ENCODE results near the gene OGT. TPM values are rescaled to one million over a fixed set of nuclear protein-coding genes. Genes with fewer than 3 reads are reported as not detected.

OGT gene
- total RNA-seq, 1 experiment from 2014 or later = 143 TPM

GRCh38 chrX:71621603-71622002 is 88.7 kb downstream of the OGT start:
- intact Hi-C loops (cut with micrococcal nuclease) = no loop called here
- H3K4me1 ChIP-seq (ENCODE audit: control insufficient read depth in 1 of 2, insufficient read depth in 2 of 2, low read length in 2 of 2) = peaks cover 9 to 19% of the 10 kb centered on the region in 2 experiments
- no TSS peak for BruUV-seq (replicated peaks)
- no peaks in the 10 kb centered on the region for H3K9me2 ChIP-seq (ENCODE audit: insufficient read depth)
- H3K4me3 ChIP-seq (replicated peaks in 1 of 2; ENCODE audit: low read depth in 1 of 2, low read length in 2 of 2) = no peak overlapping the region
- H3K27me3 ChIP-seq (ENCODE audit: insufficient read depth, low read length) = no peaks in the 10 kb centered on the region
- RAD21 ChIA-PET (ENCODE audit: low non-redundant PET in 1 of 2, low total read pairs in 2 of 2, uncharacterized antibody in 2 of 2, unreplicated experiment in 2 of 2) = no interaction called here
- POLR2A ChIA-PET = interaction anchor here (0.7 kb wide), 1 partner anchor 11 kb away, joined by 5 read pairs; no protein-coding TSS in a partner anchor
- no peak for ATAC-seq
- H3K9ac ChIP-seq (ENCODE audit: low read length) = no peak overlapping the region
- TF ChIP-seq FOSL1 (IDR thresholded peaks at IDR 0.05; ENCODE audit: low read depth) (no peak), CBX3 (IDR thresholded peaks at IDR 0.05; ENCODE audit: low read depth) (no peak), CEBPB (IDR thresholded peaks at IDR 0.05; ENCODE audit: low read depth) (no peak), SIN3A (IDR thresholded peaks at IDR 0.05; ENCODE audit: low read depth) (no peak), JUND (IDR thresholded peaks at IDR 0.05) (no peak), YY1 (IDR thresholded peaks at IDR 0.05; ENCODE audit: extremely low read depth, insufficient replicate concordance, low read depth, low read length) (no peak), ZNF274 (IDR thresholded peaks at IDR 0.05; ENCODE audit: low read depth, low read length) (no peak), EZH2 (IDR thresholded peaks at IDR 0.05) (no peak), POLR2A (IDR thresholded peaks at IDR 0.05; ENCODE audit: borderline replicate concordance, extremely low read depth, insufficient read depth, insufficient read length) (no peak), ELF1 (IDR thresholded peaks at IDR 0.05; ENCODE audit: borderline replicate concordance, low read depth) (no peak), ZFX (IDR thresholded peaks at IDR 0.05) (no peak), ATF3 (IDR thresholded peaks at IDR 0.05) (no peak), SP1 (IDR thresholded peaks at IDR 0.05; ENCODE audit: low read depth) (no peak), REST (IDR thresholded peaks at IDR 0.05; ENCODE audit: low read depth) (no peak), POLR2AphosphoS5 (IDR thresholded peaks at IDR 0.05; ENCODE audit: low read depth, low read length) (no peak), CTCF (IDR thresholded peaks at IDR 0.05 in 2 of 3, conservative IDR thresholded peaks at IDR 0.05 in 1 of 3; ENCODE audit: borderline replicate concordance in 1 of 3, insufficient read depth in 1 of 3, low read depth in 2 of 3, low read length in 2 of 3) (no peak), EGR1 (IDR thresholded peaks at IDR 0.05; ENCODE audit: low read depth) (no peak), TCF7L2 (IDR thresholded peaks at IDR 0.05; ENCODE audit: borderline replicate concordance, extremely low read depth, insufficient read depth, insufficient read length) (no peak), EZH2phosphoT487 (IDR thresholded peaks at IDR 0.05; ENCODE audit: borderline replicate concordance) (no peak), MAX (IDR thresholded peaks at IDR 0.05) (no peak)
- no peak overlapping the region for H3K4me2 ChIP-seq (ENCODE audit: low read length)
- no peaks in the 10 kb centered on the region for H3K36me3 ChIP-seq (ENCODE audit: control insufficient read depth in 1 of 2, insufficient read depth in 2 of 2, low read length in 2 of 2)
- H2AFZ ChIP-seq (ENCODE audit: low read depth, low read length, poor library complexity, severe bottlenecking) = no peak overlapping the region
- DNase-seq (ENCODE audit: low read depth, low spot score) = no peak
- no peaks in the 10 kb centered on the region for H4K20me1 ChIP-seq (ENCODE audit: insufficient read depth)
- H3K9me3 ChIP-seq (ENCODE audit: control insufficient read depth in 1 of 2, insufficient read depth in 1 of 2, low read depth in 1 of 2, low read length in 2 of 2) = no peaks in the 10 kb centered on the region
- CTCF ChIA-PET = no interaction called here
- no peak overlapping the region for H3K27ac ChIP-seq (ENCODE audit: low read depth, low read length)
- no peaks in the 10 kb centered on the region for H3K79me2 ChIP-seq (ENCODE audit: insufficient read depth, low read length)

Measured in HCT116 (cell line).